Lung (tissue), 12 donors: ENCODE data around the gene RASL10A. TPM values are rescaled to one million over a fixed set of nuclear protein-coding genes. Genes with fewer than 3 reads are reported as not detected.

Experiments used
- ATAC-seq: fragments of 200-7000 bp; cut with Tn5 transposase; one replicate; pipeline ENCODE4 v1.9.1; 2020; ENCODE audit warnings: moderate number of reproducible peaks; ENCODE audit not compliant: insufficient read depth, low FRiP score
- DNase-seq, 3 donors: peaks; one replicate each; pipeline ENCODE4 v3.0.0-alpha.2; 2013 to 2017
- H3K27ac ChIP-seq, 2 donors: one replicate each; pipeline ENCODE4 v1.5.1; 2013; ENCODE audit warnings: mild to moderate bottlenecking in 2 of 2, moderate library complexity in 2 of 2, control low read depth in 1 of 2, inconsistent platforms in 1 of 2, low read depth in 1 of 2, low read length in 1 of 2
- H3K27me3 ChIP-seq, 3 donors: one replicate each; pipeline ENCODE4 v1.5.1; 2013; ENCODE audit warnings: low read length in 2 of 3; ENCODE audit not compliant: control insufficient read depth in 3 of 3, insufficient read depth in 3 of 3
- H3K36me3 ChIP-seq, 4 donors: one replicate each; pipeline ENCODE4 v1.5.1; 2013; ENCODE audit warnings: low read length in 4 of 4, mild to moderate bottlenecking in 1 of 4, moderate library complexity in 1 of 4; ENCODE audit not compliant: control insufficient read depth in 4 of 4, insufficient read depth in 4 of 4
- H3K4me1 ChIP-seq, 5 donors: one replicate each; pipeline ENCODE4 v1.5.1; 2013; ENCODE audit warnings: low read length in 5 of 5, mild to moderate bottlenecking in 2 of 5, moderate library complexity in 1 of 5; ENCODE audit not compliant: control insufficient read depth in 5 of 5, insufficient read depth in 5 of 5
- H3K4me3 ChIP-seq: one replicate; pipeline ENCODE4 v1.5.1; 2013; ENCODE audit warnings: mild to moderate bottlenecking, control low read depth, moderate library complexity
- H3K9ac ChIP-seq, 2 donors: one replicate each; pipeline ENCODE4 v1.5.1; 2013; ENCODE audit warnings: low read length in 2 of 2, control low read depth in 1 of 2; ENCODE audit not compliant: insufficient read depth in 1 of 2
- H3K9me3 ChIP-seq, 4 donors: one replicate each; pipeline ENCODE4 v1.5.1; 2013; ENCODE audit warnings: low read length in 3 of 4, mild to moderate bottlenecking in 1 of 4, moderate library complexity in 1 of 4; ENCODE audit not compliant: control insufficient read depth in 4 of 4, insufficient read depth in 3 of 4
- WGBS, 2 donors: extraction: QIAGEN DNeasy Blood & Tissue Kit; methylation state at CpG; one replicate each; pipeline ENCODE4 v1.1.7; 2013; 5-methylcytosine and 5-hydroxymethylcytosine counted together
- polyA plus RNA-seq, 2 donors: library from polyadenylated mRNA; stranded (reverse); fragments of 200-250 nt; gene quantifications; one replicate each; pipeline ENCODE4 v1.2.1, GENCODE V29; 2013
- total RNA-seq, 2 donors: library from RNA; depleted of rRNA in 1 of 2; stranded (reverse); fragments of >200 nt in 1 of 2; gene quantifications; one replicate each; pipeline ENCODE4 v1.2.1, GENCODE V29; 2014 to 2021
- TF ChIP-seq, protein P1 (sequence below): IDR thresholded peaks from 2 replicates; pipeline ENCODE4 v1.5.1; 2012; ENCODE audit warnings: mild to moderate bottlenecking; ENCODE audit errors: control extremely low read depth, extremely low read depth
- donor health status: control.
- donor health status: control.
- donor health status: Bipolar disorder and iron deficiency.
- donor health status: healthy.
- donor health status: DM: yes; HTN: yes; CAD: no.

RASL10A gene
- total and polyA plus RNA-seq, 4 donors: 0.71 to 3.3 (median 2.0) TPM; not detected in 1

DNA sequence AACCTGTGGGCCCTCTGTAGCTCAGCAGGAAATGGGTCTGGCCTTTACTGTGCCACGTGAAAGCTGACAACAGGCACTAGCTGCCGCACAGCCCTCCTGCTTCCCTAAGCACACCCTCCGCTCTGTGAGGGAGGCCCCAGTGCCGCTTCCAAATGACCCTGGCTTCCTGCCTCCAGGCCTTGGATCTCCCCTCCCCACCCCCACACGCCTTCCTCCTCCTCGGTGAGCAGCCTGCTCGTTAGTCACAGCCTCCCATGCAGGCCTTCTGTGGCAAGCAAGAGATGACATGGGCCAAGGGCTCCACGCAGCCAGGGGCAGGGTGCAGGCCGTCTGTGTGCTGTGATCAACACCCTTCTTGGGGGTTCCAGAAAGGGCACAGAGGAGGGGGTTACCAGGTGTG is 15.3 kb upstream of the RASL10A start:
- peaks cover 0 to 87% (median 10%) of the 10 kb centered on the region in 4 donors for H3K36me3 ChIP-seq
- H3K4me3 ChIP-seq: no peak overlapping the region
- no peak overlapping the region for H3K9ac ChIP-seq
- no peaks in the 10 kb centered on the region for H3K27me3 ChIP-seq
- H3K9me3 ChIP-seq: no peaks in the 10 kb centered on the region
- WGBS, 2 donors: 65 to 67% methylated on average over 9 of the region's 9 CpGs
- TF ChIP-seq, protein P1, sequence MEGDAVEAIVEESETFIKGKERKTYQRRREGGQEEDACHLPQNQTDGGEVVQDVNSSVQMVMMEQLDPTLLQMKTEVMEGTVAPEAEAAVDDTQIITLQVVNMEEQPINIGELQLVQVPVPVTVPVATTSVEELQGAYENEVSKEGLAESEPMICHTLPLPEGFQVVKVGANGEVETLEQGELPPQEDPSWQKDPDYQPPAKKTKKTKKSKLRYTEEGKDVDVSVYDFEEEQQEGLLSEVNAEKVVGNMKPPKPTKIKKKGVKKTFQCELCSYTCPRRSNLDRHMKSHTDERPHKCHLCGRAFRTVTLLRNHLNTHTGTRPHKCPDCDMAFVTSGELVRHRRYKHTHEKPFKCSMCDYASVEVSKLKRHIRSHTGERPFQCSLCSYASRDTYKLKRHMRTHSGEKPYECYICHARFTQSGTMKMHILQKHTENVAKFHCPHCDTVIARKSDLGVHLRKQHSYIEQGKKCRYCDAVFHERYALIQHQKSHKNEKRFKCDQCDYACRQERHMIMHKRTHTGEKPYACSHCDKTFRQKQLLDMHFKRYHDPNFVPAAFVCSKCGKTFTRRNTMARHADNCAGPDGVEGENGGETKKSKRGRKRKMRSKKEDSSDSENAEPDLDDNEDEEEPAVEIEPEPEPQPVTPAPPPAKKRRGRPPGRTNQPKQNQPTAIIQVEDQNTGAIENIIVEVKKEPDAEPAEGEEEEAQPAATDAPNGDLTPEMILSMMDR: no peak
- DNase-seq (peak; percentile 68 to 83 (median 71)), ATAC-seq (no peak)
- no peak overlapping the region for H3K27ac ChIP-seq
- peaks cover 0 to 12% (median 3%) of the 10 kb centered on the region in 5 donors for H3K4me1 ChIP-seq

DNA sequence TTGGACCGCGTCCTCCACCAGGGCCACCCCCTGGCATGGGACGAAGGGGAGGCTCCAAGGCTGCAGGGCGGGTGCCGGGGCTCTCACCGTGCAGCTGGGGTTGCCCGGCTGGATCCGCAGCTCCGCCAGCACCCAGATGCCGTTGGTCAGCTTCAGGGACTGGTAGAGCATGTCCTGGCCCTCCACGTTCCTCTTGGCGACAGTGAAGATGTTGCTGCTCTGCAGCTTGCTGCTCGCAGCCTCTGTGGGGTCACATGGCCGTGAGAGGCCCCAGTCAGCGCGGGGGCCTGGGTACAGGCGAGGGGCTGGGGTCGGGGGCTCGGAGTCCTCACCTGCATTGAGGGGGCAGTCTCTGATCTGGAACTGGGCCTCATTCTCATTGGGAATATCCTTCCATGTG is 14.8 kb upstream of the RASL10A start:
- peaks cover 0 to 83% (median 10%) of the 10 kb centered on the region in 4 donors for H3K36me3 ChIP-seq
- no peaks in the 10 kb centered on the region for H3K9me3 ChIP-seq
- WGBS, 2 donors: 93 to 96% methylated on average over 18 to 19 of the region's 19 CpGs
- ATAC-seq (no peak), DNase-seq (no peak)
- no peak overlapping the region for H3K4me3 ChIP-seq
- H3K27ac ChIP-seq: no peak overlapping the region
- no peaks in the 10 kb centered on the region for H3K27me3 ChIP-seq
- H3K4me1 ChIP-seq: peaks cover 0 to 12% (median 3%) of the 10 kb centered on the region in 5 donors
- TF ChIP-seq, protein P1: no peak
- H3K9ac ChIP-seq: no peak overlapping the region

DNA sequence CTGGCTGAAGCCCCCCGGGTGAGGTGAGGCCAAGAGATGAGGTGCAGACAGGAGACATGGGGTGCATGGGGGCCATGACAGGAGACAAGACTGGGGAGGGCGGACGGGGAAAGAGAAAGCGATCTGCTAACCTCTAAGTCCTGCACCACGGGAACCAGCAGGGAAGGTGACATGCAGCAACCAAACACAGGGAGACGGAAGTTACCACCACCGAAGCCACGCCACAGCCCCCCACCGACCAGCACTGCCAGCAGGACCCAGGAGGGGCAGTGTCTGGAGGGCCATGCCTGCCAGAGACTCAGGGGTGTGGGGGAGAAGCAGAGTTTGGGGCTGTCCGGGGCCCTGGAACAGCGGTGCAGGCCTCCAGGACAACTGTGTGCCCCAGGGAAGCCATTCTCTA is 14.1 kb upstream of the RASL10A start:
- TF ChIP-seq, protein P1: no peak
- ATAC-seq (no peak), DNase-seq (no peak)
- H3K4me1 ChIP-seq: peaks cover 0 to 12% (median 3%) of the 10 kb centered on the region in 5 donors
- peaks cover 0 to 76% (median 9%) of the 10 kb centered on the region in 4 donors for H3K36me3 ChIP-seq
- no peak overlapping the region for H3K9ac ChIP-seq
- no peaks in the 10 kb centered on the region for H3K9me3 ChIP-seq
- H3K27me3 ChIP-seq: no peaks in the 10 kb centered on the region
- H3K27ac ChIP-seq: no peak overlapping the region
- no peak overlapping the region for H3K4me3 ChIP-seq
- 95 to 96% methylated on average over 11 of the region's 11 CpGs for WGBS, 2 donors
